Body of pancreas (tissue), 4 donors: ENCODE results near the gene GPR158.

Experiments
- POLR2A ChIP-seq, 3 donors: fragments of 450-650 bp; IDR thresholded peaks; one replicate each; pipeline ENCODE4 v1.6.1; 2016; ENCODE audit warnings: antibody characterized with exemption in 3 of 3, mild to moderate bottlenecking in 2 of 3
- TF ChIP-seq, protein P1 (sequence below), 7 experiments: fragments of 450-650 bp in 4 of 7; fragments of 200-600 bp in 3 of 7; sonication (generic) in 3 of 7; IDR thresholded peaks; one replicate each; pipeline ENCODE4 v1.5.1; 2016 to 2019; ENCODE audit warnings: antibody characterized with exemption in 7 of 7

DNA sequence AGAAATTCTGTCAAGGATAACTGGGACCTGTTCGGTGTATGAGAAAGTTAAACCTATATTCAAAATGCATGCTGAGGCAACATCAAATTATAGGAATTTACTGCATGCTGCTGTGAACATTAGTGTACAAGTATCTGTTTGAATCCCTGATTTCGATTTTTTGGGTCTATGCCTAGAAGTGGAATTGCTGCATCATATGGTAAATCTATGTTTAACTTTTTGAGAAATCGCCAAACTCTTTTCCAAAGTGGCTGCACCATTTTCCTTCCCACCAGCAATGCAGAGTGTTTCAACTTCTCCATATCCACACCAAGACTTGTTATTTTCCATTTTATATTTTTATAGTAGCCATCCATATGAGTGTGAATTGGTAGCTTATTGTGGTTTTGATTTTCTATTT lies 306.7 kb downstream of the GPR158 start:
- TF ChIP-seq, protein P1, sequence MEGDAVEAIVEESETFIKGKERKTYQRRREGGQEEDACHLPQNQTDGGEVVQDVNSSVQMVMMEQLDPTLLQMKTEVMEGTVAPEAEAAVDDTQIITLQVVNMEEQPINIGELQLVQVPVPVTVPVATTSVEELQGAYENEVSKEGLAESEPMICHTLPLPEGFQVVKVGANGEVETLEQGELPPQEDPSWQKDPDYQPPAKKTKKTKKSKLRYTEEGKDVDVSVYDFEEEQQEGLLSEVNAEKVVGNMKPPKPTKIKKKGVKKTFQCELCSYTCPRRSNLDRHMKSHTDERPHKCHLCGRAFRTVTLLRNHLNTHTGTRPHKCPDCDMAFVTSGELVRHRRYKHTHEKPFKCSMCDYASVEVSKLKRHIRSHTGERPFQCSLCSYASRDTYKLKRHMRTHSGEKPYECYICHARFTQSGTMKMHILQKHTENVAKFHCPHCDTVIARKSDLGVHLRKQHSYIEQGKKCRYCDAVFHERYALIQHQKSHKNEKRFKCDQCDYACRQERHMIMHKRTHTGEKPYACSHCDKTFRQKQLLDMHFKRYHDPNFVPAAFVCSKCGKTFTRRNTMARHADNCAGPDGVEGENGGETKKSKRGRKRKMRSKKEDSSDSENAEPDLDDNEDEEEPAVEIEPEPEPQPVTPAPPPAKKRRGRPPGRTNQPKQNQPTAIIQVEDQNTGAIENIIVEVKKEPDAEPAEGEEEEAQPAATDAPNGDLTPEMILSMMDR (IDR thresholded peaks at IDR 0.05), result no peak
- TF ChIP-seq POLR2A (IDR thresholded peaks at IDR 0.05), result no peak
